ENCODE data around the gene DOCK11.
A peak's percentile ranks its signal among the peaks of the same experiment; 100 is the strongest.

The DOCK11 gene

GRCh38 chrX:118679290-118679689 is 183.7 kb downstream of the DOCK11 start:
- H3K9me3 ChIP-seq (ENCODE audit: control insufficient read depth in 1 of 2, low read length in 2 of 2) = no peaks in the 10 kb centered on the region

GRCh38 chrX:118682258-118683014 is 186.8 kb downstream of the DOCK11 start:
- no peaks in the 10 kb centered on the region for H3K36me3 ChIP-seq (ENCODE audit: control insufficient read depth in 1 of 2, insufficient read depth in 2 of 2, low read length in 2 of 2)
- H3K9ac ChIP-seq (ENCODE audit: low read depth in 1 of 2, low read length in 2 of 2) = no peak overlapping the region
- no peak overlapping the region for H3K27ac ChIP-seq (ENCODE audit: low read depth, low read length)
- H3K4me1 ChIP-seq (ENCODE audit: control insufficient read depth in 1 of 2, insufficient read depth in 2 of 2, low read length in 2 of 2) = peaks cover 2 to 5% of the 10 kb centered on the region in 2 donors
- H3K27me3 ChIP-seq (ENCODE audit: control insufficient read depth in 1 of 2, insufficient read depth in 2 of 2, low read length in 2 of 2) = no peaks in the 10 kb centered on the region
- peak overlapping the region in 1 of 2 donors; percentile 11 for H3K4me3 ChIP-seq (ENCODE audit: low read depth in 1 of 2, low read length in 2 of 2)
- H3K9me3 ChIP-seq (ENCODE audit: control insufficient read depth in 1 of 2, low read length in 2 of 2) = no peaks in the 10 kb centered on the region

More at GRCh38 chrX:118679290-118679689, 183.7 kb downstream of the DOCK11 start:
- no peak overlapping the region for H3K4me3 ChIP-seq (ENCODE audit: low read depth in 1 of 2, low read length in 2 of 2)
- peaks cover 5 to 9% of the 10 kb centered on the region in 2 donors for H3K4me1 ChIP-seq (ENCODE audit: control insufficient read depth in 1 of 2, insufficient read depth in 2 of 2, low read length in 2 of 2)
- no peaks in the 10 kb centered on the region for H3K27me3 ChIP-seq (ENCODE audit: control insufficient read depth in 1 of 2, insufficient read depth in 2 of 2, low read length in 2 of 2)
- no peaks in the 10 kb centered on the region for H3K36me3 ChIP-seq (ENCODE audit: control insufficient read depth in 1 of 2, insufficient read depth in 2 of 2, low read length in 2 of 2)
- no peak overlapping the region for H3K27ac ChIP-seq (ENCODE audit: low read depth, low read length)
- H3K9ac ChIP-seq (ENCODE audit: low read depth in 1 of 2, low read length in 2 of 2) = no peak overlapping the region

- Histone ChIP-seq H3K4me1 (ENCODE audit: control insufficient read depth in 1 of 2, insufficient read depth in 2 of 2, low read length in 2 of 2) (peaks cover 0 to 5% of the 10 kb centered on the region in 2 donors), H3K27me3 (ENCODE audit: control insufficient read depth in 1 of 2, insufficient read depth in 2 of 2, low read length in 2 of 2) (no peaks in the 10 kb centered on the region)
Measured at GRCh38 chrX:118685393-118685792, 189.8 kb downstream of the DOCK11 start.

GRCh38 chrX:118688935-118689334 is 193.3 kb downstream of the DOCK11 start:
- no peaks in the 10 kb centered on the region for H3K27me3 ChIP-seq (ENCODE audit: control insufficient read depth in 1 of 2, insufficient read depth in 2 of 2, low read length in 2 of 2)
- no peaks in the 10 kb centered on the region for H3K9me3 ChIP-seq (ENCODE audit: control insufficient read depth in 1 of 2, low read length in 2 of 2)
- H3K9ac ChIP-seq (ENCODE audit: low read depth in 1 of 2, low read length in 2 of 2) = no peak overlapping the region
- no peaks in the 10 kb centered on the region for H3K4me1 ChIP-seq (ENCODE audit: control insufficient read depth in 1 of 2, insufficient read depth in 2 of 2, low read length in 2 of 2)
- no peak overlapping the region for H3K27ac ChIP-seq (ENCODE audit: low read depth, low read length)
- H3K4me3 ChIP-seq (ENCODE audit: low read depth in 1 of 2, low read length in 2 of 2) = no peak overlapping the region
- H3K36me3 ChIP-seq (ENCODE audit: control insufficient read depth in 1 of 2, insufficient read depth in 2 of 2, low read length in 2 of 2) = no peaks in the 10 kb centered on the region

More at GRCh38 chrX:118685393-118685792, 189.8 kb downstream of the DOCK11 start:
- H3K36me3 ChIP-seq (ENCODE audit: control insufficient read depth in 1 of 2, insufficient read depth in 2 of 2, low read length in 2 of 2) = no peaks in the 10 kb centered on the region
- H3K9me3 ChIP-seq (ENCODE audit: control insufficient read depth in 1 of 2, low read length in 2 of 2) = no peaks in the 10 kb centered on the region
- no peak overlapping the region for H3K4me3 ChIP-seq (ENCODE audit: low read depth in 1 of 2, low read length in 2 of 2)
- H3K9ac ChIP-seq (ENCODE audit: low read depth in 1 of 2, low read length in 2 of 2) = no peak overlapping the region
- H3K27ac ChIP-seq (ENCODE audit: low read depth, low read length) = no peak overlapping the region

- H3K9me3 ChIP-seq (ENCODE audit: control insufficient read depth in 1 of 2, low read length in 2 of 2) = no peaks in the 10 kb centered on the region
- no peaks in the 10 kb centered on the region for H3K27me3 ChIP-seq (ENCODE audit: control insufficient read depth in 1 of 2, insufficient read depth in 2 of 2, low read length in 2 of 2)
- no peaks in the 10 kb centered on the region for H3K36me3 ChIP-seq (ENCODE audit: control insufficient read depth in 1 of 2, insufficient read depth in 2 of 2, low read length in 2 of 2)
- H3K4me1 ChIP-seq (ENCODE audit: control insufficient read depth in 1 of 2, insufficient read depth in 2 of 2, low read length in 2 of 2) = no peaks in the 10 kb centered on the region
- H3K27ac ChIP-seq (ENCODE audit: low read depth, low read length) = no peak overlapping the region
- H3K4me3 ChIP-seq (ENCODE audit: low read depth in 1 of 2, low read length in 2 of 2) = no peak overlapping the region
- no peak overlapping the region for H3K9ac ChIP-seq (ENCODE audit: low read depth in 1 of 2, low read length in 2 of 2)
Measured at GRCh38 chrX:118693843-118694242, 198.2 kb downstream of the DOCK11 start.

- Histone ChIP-seq H3K27me3 (ENCODE audit: control insufficient read depth in 1 of 2, insufficient read depth in 2 of 2, low read length in 2 of 2) (no peaks in the 10 kb centered on the region), H3K9ac (ENCODE audit: low read depth in 1 of 2, low read length in 2 of 2) (no peak overlapping the region), H3K36me3 (ENCODE audit: control insufficient read depth in 1 of 2, insufficient read depth in 2 of 2, low read length in 2 of 2) (no peaks in the 10 kb centered on the region), H3K9me3 (ENCODE audit: control insufficient read depth in 1 of 2, low read length in 2 of 2) (no peaks in the 10 kb centered on the region), H3K27ac (ENCODE audit: low read depth, low read length) (no peak overlapping the region), H3K4me1 (ENCODE audit: control insufficient read depth in 1 of 2, insufficient read depth in 2 of 2, low read length in 2 of 2) (no peaks in the 10 kb centered on the region), H3K4me3 (ENCODE audit: low read depth in 1 of 2, low read length in 2 of 2) (no peak overlapping the region)
Measured at GRCh38 chrX:118694638-118695037, 199.0 kb downstream of the DOCK11 start.

- H3K9me3 ChIP-seq (ENCODE audit: control insufficient read depth in 1 of 2, low read length in 2 of 2) = no peaks in the 10 kb centered on the region
- H3K36me3 ChIP-seq (ENCODE audit: control insufficient read depth in 1 of 2, insufficient read depth in 2 of 2, low read length in 2 of 2) = no peaks in the 10 kb centered on the region
- H3K4me1 ChIP-seq (ENCODE audit: control insufficient read depth in 1 of 2, insufficient read depth in 2 of 2, low read length in 2 of 2) = no peaks in the 10 kb centered on the region
- H3K27me3 ChIP-seq (ENCODE audit: control insufficient read depth in 1 of 2, insufficient read depth in 2 of 2, low read length in 2 of 2) = no peaks in the 10 kb centered on the region
- no peak overlapping the region for H3K9ac ChIP-seq (ENCODE audit: low read depth in 1 of 2, low read length in 2 of 2)
- no peak overlapping the region for H3K27ac ChIP-seq (ENCODE audit: low read depth, low read length)
- no peak overlapping the region for H3K4me3 ChIP-seq (ENCODE audit: low read depth in 1 of 2, low read length in 2 of 2)
Measured at GRCh38 chrX:118698516-118699170, 203.0 kb downstream of the DOCK11 start.

- H3K4me3 ChIP-seq (ENCODE audit: low read depth in 1 of 2, low read length in 2 of 2) = no peak overlapping the region
- no peak overlapping the region for H3K9ac ChIP-seq (ENCODE audit: low read depth in 1 of 2, low read length in 2 of 2)
- H3K4me1 ChIP-seq (ENCODE audit: control insufficient read depth in 1 of 2, insufficient read depth in 2 of 2, low read length in 2 of 2) = no peaks in the 10 kb centered on the region
- H3K27ac ChIP-seq (ENCODE audit: low read depth, low read length) = no peak overlapping the region
- H3K36me3 ChIP-seq (ENCODE audit: control insufficient read depth in 1 of 2, insufficient read depth in 2 of 2, low read length in 2 of 2) = no peaks in the 10 kb centered on the region
- no peaks in the 10 kb centered on the region for H3K27me3 ChIP-seq (ENCODE audit: control insufficient read depth in 1 of 2, insufficient read depth in 2 of 2, low read length in 2 of 2)
- H3K9me3 ChIP-seq (ENCODE audit: control insufficient read depth in 1 of 2, low read length in 2 of 2) = no peaks in the 10 kb centered on the region
Measured at GRCh38 chrX:118702741-118703140, 207.1 kb downstream of the DOCK11 start.

- H3K4me1 ChIP-seq (ENCODE audit: control insufficient read depth in 1 of 2, insufficient read depth in 2 of 2, low read length in 2 of 2) = no peaks in the 10 kb centered on the region
- no peak overlapping the region for H3K4me3 ChIP-seq (ENCODE audit: low read depth in 1 of 2, low read length in 2 of 2)
- no peaks in the 10 kb centered on the region for H3K27me3 ChIP-seq (ENCODE audit: control insufficient read depth in 1 of 2, insufficient read depth in 2 of 2, low read length in 2 of 2)
Measured at GRCh38 chrX:118706681-118707080, 211.1 kb downstream of the DOCK11 start.

GRCh38 chrX:118714521-118714920 is 218.9 kb downstream of the DOCK11 start:
- Histone ChIP-seq H3K9me3 (ENCODE audit: control insufficient read depth in 1 of 2, low read length in 2 of 2) (no peaks in the 10 kb centered on the region), H3K9ac (ENCODE audit: low read depth in 1 of 2, low read length in 2 of 2) (no peak overlapping the region), H3K36me3 (ENCODE audit: control insufficient read depth in 1 of 2, insufficient read depth in 2 of 2, low read length in 2 of 2) (no peaks in the 10 kb centered on the region), H3K27ac (ENCODE audit: low read depth, low read length) (no peak overlapping the region), H3K27me3 (ENCODE audit: control insufficient read depth in 1 of 2, insufficient read depth in 2 of 2, low read length in 2 of 2) (no peaks in the 10 kb centered on the region), H3K4me1 (ENCODE audit: control insufficient read depth in 1 of 2, insufficient read depth in 2 of 2, low read length in 2 of 2) (no peaks in the 10 kb centered on the region), H3K4me3 (ENCODE audit: low read depth in 1 of 2, low read length in 2 of 2) (no peak overlapping the region)

More at GRCh38 chrX:118706681-118707080, 211.1 kb downstream of the DOCK11 start:
- no peaks in the 10 kb centered on the region for H3K9me3 ChIP-seq (ENCODE audit: control insufficient read depth in 1 of 2, low read length in 2 of 2)
- no peak overlapping the region for H3K27ac ChIP-seq (ENCODE audit: low read depth, low read length)
- no peak overlapping the region for H3K9ac ChIP-seq (ENCODE audit: low read depth in 1 of 2, low read length in 2 of 2)
- H3K36me3 ChIP-seq (ENCODE audit: control insufficient read depth in 1 of 2, insufficient read depth in 2 of 2, low read length in 2 of 2) = no peaks in the 10 kb centered on the region
